Neural progenitor cell (in vitro differentiated cells): ENCODE measurements around the gene MEIOSIN. TPM values are rescaled to one million over a fixed set of nuclear protein-coding genes. Genes with fewer than 3 reads are reported as not detected.

Experiments
- DNase-seq: peaks from one replicate; pipeline ENCODE4 v3.0.0-alpha.2; 2016; ENCODE audit warnings: low spot score
- H2AFZ ChIP-seq: fragments of 200-600 bp; sonication (generic); replicated peaks from 2 replicates; pipeline ENCODE4 v1.6.1; 2016; ENCODE audit warnings: antibody characterized with exemption
- H3F3A ChIP-seq: fragments of 200-600 bp; sonication (generic); 2 replicates; pipeline ENCODE4 v1.6.1; 2016; ENCODE audit warnings: antibody characterized with exemption, low read depth
- H3K27ac ChIP-seq: fragments of 200-600 bp; sonication (generic); 2 replicates; pipeline ENCODE4 v1.5.1; 2016; ENCODE audit warnings: mild to moderate bottlenecking
- H3K27me3 ChIP-seq: fragments of 200-600 bp; sonication (generic); 2 replicates; pipeline ENCODE4 v1.6.1; 2016; ENCODE audit warnings: mild to moderate bottlenecking, moderate library complexity
- H3K36me3 ChIP-seq: fragments of 200-600 bp; sonication (generic); 2 replicates; pipeline ENCODE4 v1.5.1; 2016
- H3K4me1 ChIP-seq: fragments of 200-600 bp; sonication (generic); 2 replicates; pipeline ENCODE4 v1.6.1; 2016; ENCODE audit warnings: mixed run types
- H3K4me2 ChIP-seq: fragments of 200-600 bp; sonication (generic); 2 replicates; pipeline ENCODE4 v1.6.1; 2016
- H3K4me3 ChIP-seq: fragments of 200-600 bp; sonication (generic); 2 replicates; pipeline ENCODE4 v1.5.1; 2016
- H3K79me2 ChIP-seq: fragments of 200-600 bp; sonication (generic); 2 replicates; pipeline ENCODE4 v1.6.1; 2016; ENCODE audit warnings: low read depth
- H3K9ac ChIP-seq: fragments of 200-600 bp; sonication (generic); 2 replicates; pipeline ENCODE4 v1.6.1; 2016
- H3K9me3 ChIP-seq: fragments of 200-600 bp; sonication (generic); 2 replicates; pipeline ENCODE4 v1.5.1; 2016; ENCODE audit warnings: low read depth
- H4K20me1 ChIP-seq: fragments of 200-600 bp; sonication (generic); 2 replicates; pipeline ENCODE4 v1.6.1; 2016; ENCODE audit warnings: low read depth
- H3K27ac Mint-ChIP-seq: 3 replicates; pipeline ENCODE4 v1.8.0; 2021; ENCODE audit warnings: mixed read lengths
- H3K27me3 Mint-ChIP-seq: 2 replicates; pipeline ENCODE4 v1.8.0; 2022; ENCODE audit warnings: low read depth, mild to moderate bottlenecking, inconsistent platforms, moderate library complexity, mixed read lengths; ENCODE audit not compliant: insufficient read depth
- H3K36me3 Mint-ChIP-seq: 3 replicates; pipeline ENCODE4 v1.8.0; 2021; ENCODE audit warnings: mixed read lengths
- H3K4me1 Mint-ChIP-seq: 3 replicates; pipeline ENCODE4 v1.8.0; 2021; ENCODE audit warnings: mixed read lengths
- H3K4me3 Mint-ChIP-seq: 3 replicates; pipeline ENCODE4 v1.8.0; 2021; ENCODE audit warnings: mild to moderate bottlenecking, moderate library complexity, mixed read lengths
- H3K9me3 Mint-ChIP-seq: 3 replicates; pipeline ENCODE4 v1.8.0; 2020; ENCODE audit warnings: mixed read lengths
- EZH2 ChIP-seq: fragments of 200-600 bp; sonication (generic); IDR thresholded peaks from 2 replicates; pipeline ENCODE4 v1.6.1; 2017; ENCODE audit warnings: antibody characterized with exemption, mild to moderate bottlenecking, moderate library complexity
- EZH2phosphoT487 ChIP-seq: fragments of 200-600 bp; sonication (generic); IDR thresholded peaks from 2 replicates; pipeline ENCODE4 v1.6.1; 2017; ENCODE audit warnings: antibody characterized with exemption
- total RNA-seq: library from RNA; depleted of rRNA; stranded (reverse); fragments of >200 nt; gene quantifications from 2 replicates; pipeline ENCODE4 v1.2.3, GENCODE V29; 2015; ENCODE audit warnings: low replicate concordance
- TF ChIP-seq, protein P1 (sequence below): fragments of 200-600 bp; sonication (generic); IDR thresholded peaks from 2 replicates; pipeline ENCODE4 v1.5.1; 2017; ENCODE audit warnings: antibody characterized with exemption, mild to moderate bottlenecking

The MEIOSIN gene
- total RNA-seq, 1 donor from 2014 or later: not detected

DNA sequence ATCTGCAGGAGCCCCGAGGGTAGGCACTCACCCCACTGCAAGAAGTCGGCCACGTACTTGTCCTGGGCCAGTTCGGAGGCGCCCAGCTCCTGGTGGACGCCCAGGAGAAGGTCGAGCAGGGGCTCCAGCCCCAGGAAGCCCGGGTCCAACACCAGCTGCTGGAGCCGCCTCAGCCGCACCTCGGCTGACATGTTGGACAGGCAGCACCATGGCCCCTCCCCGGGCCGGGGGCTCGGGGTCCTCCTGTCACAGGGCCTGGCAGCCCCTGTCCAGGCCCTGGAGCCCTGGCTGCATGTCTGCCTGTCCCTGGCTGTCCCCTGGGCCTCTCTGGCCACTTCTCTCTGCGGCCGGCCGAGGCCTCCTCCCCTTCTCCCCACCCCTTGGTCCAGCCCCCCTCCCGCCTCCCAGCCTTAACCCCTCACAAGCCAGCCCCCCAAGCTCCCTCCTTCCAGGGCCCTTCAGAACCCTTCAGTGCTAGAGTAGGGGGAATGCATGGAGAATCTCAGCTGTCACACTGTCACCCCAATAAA, 49.0 kb downstream of the MEIOSIN start, which contains the start of gene DMPK:
Gene DMPK (minus strand): TSS at position 329 of the 530 bp plus-strand sequence. CDS start 138 bp downstream, at position 191.
- H3K4me3 Mint-ChIP-seq: no peak within 1 kb of the TSS
- H3F3A ChIP-seq: peaks cover 17% of the 10 kb centered on the region
- H3K4me2 ChIP-seq: peak within 1 kb of the TSS; percentile 18
- H3K27me3 Mint-ChIP-seq: peaks cover 14% of the 10 kb centered on the region
- no peaks in the 10 kb centered on the region for H3K9me3 ChIP-seq
- H4K20me1 ChIP-seq: peaks cover 85% of the 10 kb centered on the region
- peaks cover 24% of the 10 kb centered on the region for H3K4me1 ChIP-seq
- H3K27ac Mint-ChIP-seq: no peak within 1 kb of the TSS
- no peak within 1 kb of the TSS for H3K9ac ChIP-seq
- peaks cover 5% of the 10 kb centered on the region for H3K27me3 ChIP-seq
- no peak within 1 kb of the TSS for H2AFZ ChIP-seq
- H3K79me2 ChIP-seq: no peaks in the 10 kb centered on the region
- H3K9me3 Mint-ChIP-seq: no peaks in the 10 kb centered on the region
- peaks cover 29% of the 10 kb centered on the region for H3K4me1 Mint-ChIP-seq
- DNase-seq: no peak
- TF ChIP-seq EZH2 (no peak), EZH2phosphoT487 (no peak)
- TF ChIP-seq, protein P1, sequence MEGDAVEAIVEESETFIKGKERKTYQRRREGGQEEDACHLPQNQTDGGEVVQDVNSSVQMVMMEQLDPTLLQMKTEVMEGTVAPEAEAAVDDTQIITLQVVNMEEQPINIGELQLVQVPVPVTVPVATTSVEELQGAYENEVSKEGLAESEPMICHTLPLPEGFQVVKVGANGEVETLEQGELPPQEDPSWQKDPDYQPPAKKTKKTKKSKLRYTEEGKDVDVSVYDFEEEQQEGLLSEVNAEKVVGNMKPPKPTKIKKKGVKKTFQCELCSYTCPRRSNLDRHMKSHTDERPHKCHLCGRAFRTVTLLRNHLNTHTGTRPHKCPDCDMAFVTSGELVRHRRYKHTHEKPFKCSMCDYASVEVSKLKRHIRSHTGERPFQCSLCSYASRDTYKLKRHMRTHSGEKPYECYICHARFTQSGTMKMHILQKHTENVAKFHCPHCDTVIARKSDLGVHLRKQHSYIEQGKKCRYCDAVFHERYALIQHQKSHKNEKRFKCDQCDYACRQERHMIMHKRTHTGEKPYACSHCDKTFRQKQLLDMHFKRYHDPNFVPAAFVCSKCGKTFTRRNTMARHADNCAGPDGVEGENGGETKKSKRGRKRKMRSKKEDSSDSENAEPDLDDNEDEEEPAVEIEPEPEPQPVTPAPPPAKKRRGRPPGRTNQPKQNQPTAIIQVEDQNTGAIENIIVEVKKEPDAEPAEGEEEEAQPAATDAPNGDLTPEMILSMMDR: no peak
- H3K36me3 Mint-ChIP-seq: peaks cover 14% of the 10 kb centered on the region
- no peak within 1 kb of the TSS for H3K27ac ChIP-seq
- no peak within 1 kb of the TSS for H3K4me3 ChIP-seq
- H3K36me3 ChIP-seq: no peaks in the 10 kb centered on the region

DNA sequence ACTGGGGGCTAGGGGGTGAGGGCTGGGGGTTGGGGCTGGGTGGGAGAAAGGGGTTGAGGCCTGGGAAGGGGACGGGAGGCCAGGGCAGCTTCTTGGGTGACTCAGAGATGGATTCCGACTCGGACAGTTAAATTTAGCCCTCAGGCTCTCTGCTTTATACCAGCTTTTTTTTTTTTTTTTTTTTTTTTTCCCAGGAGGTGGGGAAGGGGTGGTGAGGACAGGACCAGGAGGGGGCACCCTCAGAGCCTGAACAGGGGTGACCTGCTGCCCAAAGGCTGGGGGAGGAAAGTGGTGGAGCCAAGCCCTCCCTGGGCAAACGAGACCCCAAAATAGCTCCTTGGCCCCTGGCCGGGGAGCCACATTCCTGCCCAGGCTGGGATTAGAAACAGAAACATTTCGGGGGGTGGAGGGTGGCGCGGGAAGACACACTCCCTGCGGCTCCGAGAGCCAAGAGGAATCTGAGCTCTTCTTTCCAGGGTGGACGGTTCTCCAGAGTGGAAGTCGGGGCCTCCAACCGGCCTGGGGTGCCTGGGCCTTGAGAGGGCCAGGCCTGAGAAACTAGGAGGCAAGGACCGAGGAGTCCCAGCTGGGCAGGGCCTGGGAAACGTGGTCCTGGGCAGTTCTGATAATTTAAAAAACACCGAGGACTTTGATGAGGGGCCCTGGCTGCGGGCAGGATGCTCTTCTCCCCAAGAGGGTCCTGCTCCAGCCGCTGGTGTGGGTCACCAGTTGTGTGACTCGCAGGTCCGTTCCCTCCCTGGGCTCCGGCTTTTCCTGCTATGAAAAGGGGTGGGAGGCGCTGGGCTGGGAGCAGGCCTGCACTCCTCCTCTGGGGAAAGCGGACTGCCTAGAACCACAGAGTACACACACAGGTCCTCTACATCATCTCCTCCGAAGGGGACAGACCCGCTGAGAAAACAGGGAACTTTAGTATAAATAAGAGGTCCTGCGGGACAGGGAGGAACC, 49.9 kb downstream of the MEIOSIN start:
- no peak for DNase-seq
- Histone ChIP-seq H3F3A (peaks cover 17% of the 10 kb centered on the region), H3K36me3 (no peaks in the 10 kb centered on the region), H3K4me1 (peaks cover 24% of the 10 kb centered on the region), H3K27ac (no peak overlapping the region), H3K9ac (no peak overlapping the region), H3K27me3 (peaks cover 5% of the 10 kb centered on the region), H3K4me3 (no peak overlapping the region), H3K9me3 (no peaks in the 10 kb centered on the region), H3K4me2 (no peak overlapping the region), H2AFZ (no peak overlapping the region), H3K79me2 (no peaks in the 10 kb centered on the region), H4K20me1 (peaks cover 79% of the 10 kb centered on the region)
- H3K4me1 Mint-ChIP-seq: peaks cover 29% of the 10 kb centered on the region
- no peak overlapping the region for H3K27ac Mint-ChIP-seq
- H3K9me3 Mint-ChIP-seq: no peaks in the 10 kb centered on the region
- H3K27me3 Mint-ChIP-seq: peaks cover 17% of the 10 kb centered on the region
- H3K36me3 Mint-ChIP-seq: peaks cover 20% of the 10 kb centered on the region
- no peak overlapping the region for H3K4me3 Mint-ChIP-seq
- TF ChIP-seq EZH2phosphoT487 (no peak), EZH2 (no peak)
- TF ChIP-seq, protein P1: no peak

DNA sequence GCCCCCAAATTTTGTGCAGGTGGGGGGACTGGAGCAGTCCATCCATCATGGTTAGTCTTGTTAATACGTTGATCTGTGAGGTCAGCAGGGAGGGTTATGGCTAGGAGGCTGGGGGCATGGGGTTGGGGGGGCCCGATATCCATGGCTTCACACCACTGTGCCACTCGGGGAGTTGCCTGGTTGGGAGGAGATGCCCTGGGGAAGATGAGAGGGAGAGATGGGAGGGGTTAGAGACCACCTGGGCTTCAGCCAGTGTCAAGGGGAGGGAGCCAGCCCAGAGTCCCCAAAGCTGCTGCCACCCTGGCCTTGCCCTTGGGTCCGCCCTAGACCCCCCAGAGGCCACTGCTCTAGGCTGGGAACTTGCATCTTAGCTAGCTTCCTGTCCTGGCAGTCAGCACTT, 50.9 kb downstream of the MEIOSIN start:
- Histone ChIP-seq H3K4me1 (peaks cover 24% of the 10 kb centered on the region), H3K27ac (no peak overlapping the region), H3K79me2 (no peaks in the 10 kb centered on the region), H4K20me1 (peaks cover 73% of the 10 kb centered on the region), H3K9me3 (no peaks in the 10 kb centered on the region), H3F3A (peaks cover 18% of the 10 kb centered on the region), H3K36me3 (no peaks in the 10 kb centered on the region), H3K4me2 (no peak overlapping the region), H3K27me3 (peaks cover 5% of the 10 kb centered on the region), H3K9ac (no peak overlapping the region), H3K4me3 (no peak overlapping the region), H2AFZ (no peak overlapping the region)
- Mint-ChIP-seq H3K4me3 (no peak overlapping the region), H3K27ac (no peak overlapping the region), H3K36me3 (peaks cover 19% of the 10 kb centered on the region), H3K4me1 (peaks cover 22% of the 10 kb centered on the region), H3K27me3 (peaks cover 10% of the 10 kb centered on the region), H3K9me3 (no peaks in the 10 kb centered on the region)
- DNase-seq: no peak
- TF ChIP-seq, protein P1: no peak
- TF ChIP-seq EZH2phosphoT487: no peak
- no peak for TF ChIP-seq EZH2
